Mesothelial cell of epicardium (in vitro differentiated cells): ENCODE measurements around the gene ZC3H18. TPM values are rescaled to one million over a fixed set of nuclear protein-coding genes. Genes with fewer than 3 reads are reported as not detected.
A peak's percentile ranks its signal among the peaks of the same experiment; 100 is the strongest.

Experiments used
- DNase-seq, 2 experiments: peaks; one replicate each; pipeline ENCODE4 v3.0.0; 2021; ENCODE audit warnings: low spot score in 2 of 2; ENCODE audit not compliant: unreplicated experiment in 2 of 2
- H3K27ac Mint-ChIP-seq: 2 replicates; pipeline ENCODE4 v1.8.0; 2021; ENCODE audit warnings: mixed read lengths
- H3K27me3 Mint-ChIP-seq: 2 replicates; pipeline ENCODE4 v1.8.0; 2021; ENCODE audit warnings: low read depth, mixed read lengths
- H3K36me3 Mint-ChIP-seq: 2 replicates; pipeline ENCODE4 v1.8.0; 2021; ENCODE audit warnings: mixed read lengths
- H3K4me1 Mint-ChIP-seq: 2 replicates; pipeline ENCODE4 v1.8.0; 2021; ENCODE audit warnings: mixed read lengths
- H3K4me3 Mint-ChIP-seq: 2 replicates; pipeline ENCODE4 v1.8.0; 2021; ENCODE audit warnings: mild to moderate bottlenecking, moderate library complexity, mixed read lengths
- H3K9me3 Mint-ChIP-seq: 2 replicates; pipeline ENCODE4 v1.8.0; 2021; ENCODE audit warnings: mixed read lengths
- total RNA-seq: library from RNA; stranded (reverse); gene quantifications from 3 replicates; pipeline ENCODE4 v1.2.1, GENCODE V29; 2021
- TF ChIP-seq, protein P1 (sequence below): fragments of 200-600 bp; sonication (generic); IDR thresholded peaks from one replicate; pipeline ENCODE4 v1.5.0; 2021; ENCODE audit warnings: antibody characterized with exemption; ENCODE audit not compliant: unreplicated experiment

ZC3H18 gene
- total RNA-seq, 1 donor from 2014 or later, result 62.2 TPM

DNA sequence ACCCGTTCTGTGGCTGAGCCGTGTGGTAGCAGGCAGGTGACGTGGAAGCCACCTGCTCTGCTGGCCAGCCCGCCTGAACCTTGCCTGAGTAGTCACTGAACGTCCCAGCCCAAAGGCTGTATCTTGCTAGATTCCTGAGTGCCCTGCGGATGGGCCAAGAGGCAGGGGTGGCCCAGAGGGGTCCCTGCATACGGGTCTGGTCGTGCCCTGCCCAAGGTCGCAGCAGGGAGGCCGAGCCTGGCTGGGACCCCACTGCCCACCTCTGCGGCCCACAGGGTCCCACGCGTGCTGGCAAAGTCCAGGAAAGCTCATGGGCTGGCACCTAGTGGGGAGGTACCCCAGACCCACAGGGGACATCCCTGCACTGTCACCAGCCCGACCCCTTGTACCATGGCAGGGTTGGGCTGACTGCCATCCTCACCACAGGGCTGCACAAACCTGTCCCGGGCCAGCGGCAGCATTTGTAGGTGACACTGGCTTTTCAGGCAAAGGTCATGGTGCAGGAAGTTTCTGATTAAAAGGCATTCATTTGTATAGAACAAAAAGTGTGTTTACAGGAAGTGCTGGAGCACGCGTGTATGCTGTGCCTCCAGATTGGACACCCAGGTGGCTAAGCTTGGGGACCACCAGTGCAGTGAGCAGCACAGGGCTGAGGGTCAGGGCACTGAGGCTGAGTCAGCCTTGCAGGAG is 45.1 kb upstream of the ZC3H18 start:
- H3K27me3 Mint-ChIP-seq, result no peaks in the 10 kb centered on the region
- no peak overlapping the region for H3K27ac Mint-ChIP-seq
- H3K9me3 Mint-ChIP-seq, result no peaks in the 10 kb centered on the region
- H3K4me3 Mint-ChIP-seq, result no peak overlapping the region
- H3K36me3 Mint-ChIP-seq, result peaks cover 13% of the 10 kb centered on the region
- H3K4me1 Mint-ChIP-seq, result peaks cover 7% of the 10 kb centered on the region
- DNase-seq, result no peak
- TF ChIP-seq, protein P1, sequence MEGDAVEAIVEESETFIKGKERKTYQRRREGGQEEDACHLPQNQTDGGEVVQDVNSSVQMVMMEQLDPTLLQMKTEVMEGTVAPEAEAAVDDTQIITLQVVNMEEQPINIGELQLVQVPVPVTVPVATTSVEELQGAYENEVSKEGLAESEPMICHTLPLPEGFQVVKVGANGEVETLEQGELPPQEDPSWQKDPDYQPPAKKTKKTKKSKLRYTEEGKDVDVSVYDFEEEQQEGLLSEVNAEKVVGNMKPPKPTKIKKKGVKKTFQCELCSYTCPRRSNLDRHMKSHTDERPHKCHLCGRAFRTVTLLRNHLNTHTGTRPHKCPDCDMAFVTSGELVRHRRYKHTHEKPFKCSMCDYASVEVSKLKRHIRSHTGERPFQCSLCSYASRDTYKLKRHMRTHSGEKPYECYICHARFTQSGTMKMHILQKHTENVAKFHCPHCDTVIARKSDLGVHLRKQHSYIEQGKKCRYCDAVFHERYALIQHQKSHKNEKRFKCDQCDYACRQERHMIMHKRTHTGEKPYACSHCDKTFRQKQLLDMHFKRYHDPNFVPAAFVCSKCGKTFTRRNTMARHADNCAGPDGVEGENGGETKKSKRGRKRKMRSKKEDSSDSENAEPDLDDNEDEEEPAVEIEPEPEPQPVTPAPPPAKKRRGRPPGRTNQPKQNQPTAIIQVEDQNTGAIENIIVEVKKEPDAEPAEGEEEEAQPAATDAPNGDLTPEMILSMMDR, result no peak

DNA sequence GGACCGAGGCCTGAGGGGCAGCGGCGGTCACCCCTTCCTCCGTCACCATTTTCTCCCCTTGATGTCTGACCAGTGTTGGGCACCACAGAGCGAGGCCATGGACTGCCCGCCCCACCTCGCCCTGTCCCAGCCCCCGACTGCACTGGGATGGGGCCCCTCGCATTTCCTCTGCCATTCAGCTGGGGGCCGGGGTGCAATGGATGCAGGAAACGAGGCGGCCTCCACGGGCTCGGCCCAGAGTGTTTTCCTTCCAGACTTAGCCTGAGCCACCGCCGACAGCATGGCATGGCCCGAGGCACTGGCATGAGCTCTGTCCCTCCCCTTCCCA is 44.6 kb upstream of the ZC3H18 start:
- no peak for DNase-seq
- Mint-ChIP-seq H3K27me3 (no peaks in the 10 kb centered on the region), H3K4me3 (no peak overlapping the region), H3K4me1 (peaks cover 12% of the 10 kb centered on the region), H3K27ac (no peak overlapping the region), H3K9me3 (no peaks in the 10 kb centered on the region), H3K36me3 (peaks cover 13% of the 10 kb centered on the region)
- TF ChIP-seq, protein P1, result no peak

DNA sequence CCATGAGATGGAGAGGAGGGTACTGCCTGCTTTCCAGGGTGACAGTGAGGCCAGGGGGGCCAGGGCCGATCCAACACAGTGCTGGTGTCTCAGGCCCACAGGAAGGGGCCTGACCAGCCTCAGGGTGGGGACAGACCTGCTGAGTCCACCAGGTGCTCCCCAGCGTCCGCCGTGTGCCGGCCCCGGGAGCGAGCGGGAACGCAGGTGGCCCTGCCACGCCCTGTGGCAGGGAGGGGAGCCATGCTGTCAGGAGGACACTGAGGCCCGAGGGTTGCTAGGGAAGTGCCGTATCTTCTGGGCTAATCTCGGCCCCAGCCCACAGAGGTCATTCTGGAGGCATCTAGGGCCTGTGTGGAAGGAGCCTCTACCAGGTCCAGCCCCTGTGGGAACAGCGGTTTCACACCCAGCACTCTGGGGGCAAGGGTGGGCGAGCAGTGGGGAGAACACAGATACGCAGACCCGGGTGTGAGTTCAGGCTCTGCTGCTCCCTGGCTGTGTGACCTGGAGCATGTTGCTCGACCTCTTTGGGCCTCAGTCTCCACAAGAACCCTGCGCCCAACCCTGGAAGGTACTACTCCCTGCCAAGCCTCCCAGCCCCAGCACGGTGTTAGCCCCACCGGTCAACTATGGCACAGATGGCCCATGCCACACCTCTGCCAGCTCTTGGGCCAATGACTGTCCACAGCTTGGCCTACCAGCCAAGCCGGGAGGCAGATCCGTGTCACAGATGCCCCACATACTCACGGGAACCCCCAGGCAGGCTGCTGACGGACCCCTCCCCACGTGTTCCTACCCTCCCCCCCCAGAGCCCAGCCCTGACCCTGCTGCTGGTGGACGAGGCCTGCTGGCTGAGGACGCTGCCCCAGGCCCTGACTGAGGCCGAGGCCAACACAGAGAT is 43.9 kb upstream of the ZC3H18 start:
- TF ChIP-seq, protein P1, result no peak
- no peaks in the 10 kb centered on the region for H3K9me3 Mint-ChIP-seq
- H3K27ac Mint-ChIP-seq, result no peak overlapping the region
- no peak overlapping the region for H3K4me3 Mint-ChIP-seq
- peaks cover 13% of the 10 kb centered on the region for H3K4me1 Mint-ChIP-seq
- H3K36me3 Mint-ChIP-seq, result peaks cover 13% of the 10 kb centered on the region
- DNase-seq, result no peak
- H3K27me3 Mint-ChIP-seq, result no peaks in the 10 kb centered on the region

DNA sequence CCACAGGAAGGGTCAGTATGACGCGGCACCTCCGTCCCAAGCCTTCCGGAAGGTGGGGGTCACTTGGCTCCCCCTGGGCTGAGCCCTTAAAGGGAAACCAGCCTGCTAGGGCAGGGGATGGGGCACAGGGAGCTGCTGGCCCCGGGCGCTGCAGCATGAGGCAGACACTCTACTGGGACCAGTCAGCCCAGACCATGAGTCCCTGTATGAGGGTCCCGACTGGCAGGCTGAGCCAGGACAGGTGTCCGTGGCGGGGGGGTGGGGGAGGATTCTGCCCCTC is 43.4 kb upstream of the ZC3H18 start:
- no peak for DNase-seq

DNA sequence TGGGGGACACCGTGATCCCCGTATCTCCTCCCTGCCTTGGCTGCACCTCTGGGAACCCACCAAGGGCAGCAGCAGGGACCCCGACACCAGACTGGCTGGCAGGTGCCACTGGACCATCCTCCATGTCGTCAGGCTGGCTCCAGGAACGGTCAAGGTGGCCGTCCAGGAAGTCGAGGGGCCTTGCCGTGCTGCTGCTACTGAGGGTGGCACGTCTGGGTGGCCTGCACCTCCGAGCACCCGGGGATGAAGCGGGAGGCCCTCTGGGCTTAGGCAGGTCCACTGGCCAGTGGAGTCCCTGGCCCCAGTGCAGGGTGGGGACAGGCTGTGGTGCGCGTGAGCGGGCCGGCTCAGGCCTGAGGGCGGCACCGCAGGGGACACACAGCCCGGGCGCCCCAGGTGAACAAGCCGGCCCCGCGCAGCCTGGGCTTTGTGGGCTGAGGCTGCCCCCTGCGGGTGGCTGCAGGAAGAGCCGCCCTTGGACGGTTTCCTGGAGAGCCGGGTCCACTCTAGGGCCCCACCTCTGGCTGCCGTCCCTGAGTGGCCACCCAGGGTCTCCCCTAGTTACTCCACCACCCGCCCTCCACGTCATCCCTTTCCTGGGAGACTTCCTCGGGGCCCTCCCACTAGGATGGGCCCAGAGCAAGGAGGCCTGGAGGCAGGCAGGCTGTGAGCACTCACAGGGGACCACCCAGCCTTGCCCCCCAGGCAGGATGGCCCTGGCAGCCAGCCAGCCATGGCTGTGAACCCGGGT is 42.8 kb upstream of the ZC3H18 start:
- H3K27me3 Mint-ChIP-seq, result no peaks in the 10 kb centered on the region
- H3K27ac Mint-ChIP-seq, result no peak overlapping the region
- peak in 1 of 2 experiments; percentile 80 for DNase-seq
- H3K4me1 Mint-ChIP-seq, result peaks cover 16% of the 10 kb centered on the region
- TF ChIP-seq, protein P1, result peak; percentile 82
- no peaks in the 10 kb centered on the region for H3K9me3 Mint-ChIP-seq
- H3K36me3 Mint-ChIP-seq, result peaks cover 10% of the 10 kb centered on the region
- H3K4me3 Mint-ChIP-seq, result no peak overlapping the region

More for the DNA sequence above, 43.4 kb upstream of the ZC3H18 start:
- Mint-ChIP-seq H3K9me3 (no peaks in the 10 kb centered on the region), H3K36me3 (peaks cover 13% of the 10 kb centered on the region), H3K27ac (no peak overlapping the region), H3K4me1 (peaks cover 16% of the 10 kb centered on the region), H3K4me3 (no peak overlapping the region), H3K27me3 (no peaks in the 10 kb centered on the region)
- TF ChIP-seq, protein P1, result no peak
